ENCODE measurements around the gene LY6G5C.

DNA sequence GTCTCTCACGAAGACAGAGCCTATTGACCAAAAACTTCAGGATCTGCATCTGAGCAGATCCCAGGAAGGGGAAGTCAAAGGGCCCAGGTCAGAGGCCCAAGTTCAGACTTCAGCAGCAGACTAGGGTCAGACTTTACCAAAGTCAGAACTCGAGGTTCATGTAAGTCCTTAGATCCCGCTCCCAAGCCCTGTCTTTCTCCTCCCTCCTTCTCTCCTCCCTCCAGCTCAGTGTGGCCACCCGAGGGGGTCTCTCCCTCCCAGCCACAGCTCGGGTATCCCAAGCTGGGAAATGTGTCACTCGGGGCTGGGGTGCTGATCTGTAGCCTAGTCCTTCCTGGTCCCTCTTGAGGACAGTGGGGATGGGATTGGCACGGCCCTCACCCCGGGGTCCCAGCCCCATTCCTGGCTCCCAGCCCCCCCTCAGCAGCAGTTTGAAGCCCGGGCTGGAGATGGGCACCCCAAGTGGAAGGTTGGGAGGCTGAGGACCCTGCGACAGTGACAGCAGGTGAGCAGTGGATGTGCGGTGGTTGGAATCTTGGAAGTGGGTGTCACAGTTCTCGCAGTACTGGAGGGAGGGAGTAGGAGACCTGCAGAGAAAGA is 18.6 kb downstream of the LY6G5C start:
- TF ChIP-seq CTCF (IDR thresholded peaks at IDR 0.05) (no peak), POLR2A (IDR thresholded peaks at IDR 0.05) (no peak)
